Endodermal cell (in vitro differentiated cells): ENCODE measurements around the gene ACYP2. TPM values are rescaled to one million over a fixed set of nuclear protein-coding genes. Genes with fewer than 3 reads are reported as not detected.

Experiments used
- DNase-seq: peaks from one replicate; pipeline ENCODE4 v3.0.0-alpha.2; 2017
- H3K27ac ChIP-seq: 2 replicates; pipeline ENCODE4 v1.5.1; 2013; ENCODE audit warnings: mild to moderate bottlenecking, low read depth, low read length, moderate library complexity
- H3K27me3 ChIP-seq: 2 replicates; pipeline ENCODE4 v1.6.1; 2013; ENCODE audit warnings: mild to moderate bottlenecking, low read length, moderate library complexity; ENCODE audit not compliant: insufficient read depth, control insufficient read depth, poor library complexity, severe bottlenecking
- H3K36me3 ChIP-seq: 2 replicates; pipeline ENCODE4 v1.7.0; 2013; ENCODE audit warnings: mild to moderate bottlenecking, low read length, moderate library complexity; ENCODE audit not compliant: control insufficient read depth, insufficient read depth
- H3K4me1 ChIP-seq: one replicate; pipeline ENCODE4 v1.7.0; 2013; ENCODE audit warnings: low read length; ENCODE audit not compliant: control insufficient read depth, insufficient read depth
- H3K4me3 ChIP-seq: 2 replicates; pipeline ENCODE4 v1.5.1; 2013; ENCODE audit warnings: mild to moderate bottlenecking, low read length, moderate library complexity
- H3K9ac ChIP-seq: 2 replicates; pipeline ENCODE4 v1.6.1; 2013; ENCODE audit warnings: mild to moderate bottlenecking, low read length, moderate library complexity; ENCODE audit not compliant: poor library complexity, severe bottlenecking; ENCODE audit errors: extremely low read depth
- H3K9me3 ChIP-seq: 2 replicates; pipeline ENCODE4 v1.6.1; 2013; ENCODE audit warnings: mild to moderate bottlenecking, low read length, moderate library complexity; ENCODE audit not compliant: control insufficient read depth
- H3K27ac Mint-ChIP-seq: 2 replicates; pipeline ENCODE4 v1.8.0; 2020; ENCODE audit warnings: mixed read lengths
- H3K27me3 Mint-ChIP-seq: 2 replicates; pipeline ENCODE4 v1.8.0; 2021; ENCODE audit warnings: mild to moderate bottlenecking, mixed read lengths; ENCODE audit not compliant: insufficient read depth
- H3K36me3 Mint-ChIP-seq: 2 replicates; pipeline ENCODE4 v1.8.0; 2020; ENCODE audit warnings: low read depth, mixed read lengths
- H3K4me1 Mint-ChIP-seq: 2 replicates; pipeline ENCODE4 v1.8.0; 2020; ENCODE audit warnings: mixed read lengths
- H3K4me3 Mint-ChIP-seq: 2 replicates; pipeline ENCODE4 v1.8.0; 2020; ENCODE audit warnings: mild to moderate bottlenecking, moderate library complexity, mixed read lengths
- H3K9me3 Mint-ChIP-seq: 2 replicates; pipeline ENCODE4 v1.8.0; 2020; ENCODE audit warnings: mild to moderate bottlenecking, mixed read lengths
- CTCF ChIP-seq: fragments of 200-600 bp; sonication (generic); conservative IDR thresholded peaks from 2 replicates; pipeline ENCODE4 v1.5.0; 2021; ENCODE audit warnings: antibody characterized with exemption, mild to moderate bottlenecking
- WGBS, 2 experiments: methylation state at CpG; one replicate each; pipeline versions ENCODE4 v1.1.5 to v1.1.7; 2013; ENCODE audit warnings: missing lambda C conversion rate in 2 of 2, mixed read lengths in 1 of 2; ENCODE audit not compliant: insufficient coverage in 1 of 2, insufficient read length in 1 of 2; 5-methylcytosine and 5-hydroxymethylcytosine counted together
- total RNA-seq, 2 donors: library from RNA; stranded (reverse); fragmentation: NEBNext Ultra II Directional in 1 of 2; extraction: Animal tissue kit (Norgen Biotek cat#: 25700) in 1 of 2; gene quantifications; 2 replicates in 1 of 2; 3 replicates in 1 of 2; pipeline ENCODE4 v1.2.1, GENCODE V29; 2021

The ACYP2 gene
- total RNA-seq, 2 donors from 2014 or later = 7.4 to 8.6 TPM

- no peaks in the 10 kb centered on the region for H3K27me3 ChIP-seq
- H3K27me3 Mint-ChIP-seq = no peaks in the 10 kb centered on the region
- H3K4me3 Mint-ChIP-seq = no peak overlapping the region
- peaks cover 7% of the 10 kb centered on the region for H3K9me3 ChIP-seq
- no peak overlapping the region for H3K27ac Mint-ChIP-seq
- peaks cover 3% of the 10 kb centered on the region for H3K36me3 Mint-ChIP-seq
- no peak for DNase-seq
- H3K36me3 ChIP-seq = no peaks in the 10 kb centered on the region
- H3K9me3 Mint-ChIP-seq = peaks cover 12% of the 10 kb centered on the region
- H3K27ac ChIP-seq = no peak overlapping the region
- no peak overlapping the region for H3K9ac ChIP-seq
- TF ChIP-seq CTCF = no peak
- 97% methylated on average over 2 of the region's 2 CpGs; no CpG with 5 or more reads in 1 of the 2 experiments for WGBS, 2 experiments
- no peak overlapping the region for H3K4me3 ChIP-seq
- peaks cover 6% of the 10 kb centered on the region for H3K4me1 Mint-ChIP-seq
- H3K4me1 ChIP-seq = no peaks in the 10 kb centered on the region
These were observed 14.6 kb upstream of the ACYP2 start for GRCh38 chr2:54100772-54101171.

- no peak overlapping the region for H3K27ac Mint-ChIP-seq
- WGBS, 2 experiments = 67 to 71% methylated on average over 3 of the region's 3 CpGs
- peak; percentile 43 for TF ChIP-seq CTCF
These were observed 11.7 kb upstream of the ACYP2 start for GRCh38 chr2:54103454-54104314.

GRCh38 chr2:54106631-54107454, 8.6 kb upstream of the ACYP2 start:
- H3K27ac Mint-ChIP-seq = no peak overlapping the region
- H3K9me3 Mint-ChIP-seq = no peaks in the 10 kb centered on the region
- H3K27me3 Mint-ChIP-seq = no peaks in the 10 kb centered on the region
- H3K36me3 ChIP-seq = no peaks in the 10 kb centered on the region
- H3K4me1 ChIP-seq = no peaks in the 10 kb centered on the region
- H3K9ac ChIP-seq = no peak overlapping the region
- peak; percentile 84 for TF ChIP-seq CTCF
- no peaks in the 10 kb centered on the region for H3K9me3 ChIP-seq
- H3K27me3 ChIP-seq = no peaks in the 10 kb centered on the region
- peaks cover 4% of the 10 kb centered on the region for H3K4me1 Mint-ChIP-seq
- H3K27ac ChIP-seq = no peak overlapping the region
- H3K36me3 Mint-ChIP-seq = no peaks in the 10 kb centered on the region
- WGBS, 2 experiments = 76 to 90% methylated on average over 3 to 12 of the region's 12 CpGs
- no peak overlapping the region for H3K4me3 ChIP-seq
- peak; percentile 69 for DNase-seq
- H3K4me3 Mint-ChIP-seq = no peak overlapping the region

More at GRCh38 chr2:54103454-54104314, 11.7 kb upstream of the ACYP2 start:
- Mint-ChIP-seq H3K9me3 (no peaks in the 10 kb centered on the region), H3K36me3 (no peaks in the 10 kb centered on the region), H3K4me1 (peaks cover 6% of the 10 kb centered on the region), H3K27me3 (no peaks in the 10 kb centered on the region), H3K4me3 (no peak overlapping the region)
- peak; percentile 84 for DNase-seq
- Histone ChIP-seq H3K27ac (no peak overlapping the region), H3K36me3 (no peaks in the 10 kb centered on the region), H3K4me1 (no peaks in the 10 kb centered on the region), H3K9me3 (no peaks in the 10 kb centered on the region), H3K9ac (no peak overlapping the region), H3K27me3 (no peaks in the 10 kb centered on the region), H3K4me3 (no peak overlapping the region)
